OCI-LY7 (cell line): Measurements from ENCODE around the gene GIMAP8. TPM values are rescaled to one million over a fixed set of nuclear protein-coding genes. Genes with fewer than 3 reads are reported as not detected.

ENCODE experiments used
- BruUV-seq: library from RNA; stranded (reverse); fragments of 400-500 nt; replicated peaks from 2 replicates; lab custom pipeline; 2021; lab: Mats Ljungman, UMichigan
- CTCF ChIA-PET: fragments of 300-600 bp; sonication (Branson Sonifier 250); formaldehyde crosslinking; loops from one replicate; lab custom pipeline; 2022; ENCODE audit warnings: antibody characterized with exemption; ENCODE audit not compliant: unreplicated experiment; lab: Charles Lee
- POLR2A ChIA-PET: fragments of 300-600 bp; sonication (Branson Sonifier 250); formaldehyde crosslinking; loops from one replicate; lab custom pipeline; 2022; ENCODE audit warnings: antibody characterized with exemption; lab: Charles Lee
- DNase-seq: peaks from one replicate; pipeline ENCODE4 v3.0.0-alpha.2; 2015; ENCODE audit warnings: low spot score
- H2AFZ ChIP-seq: fragments of 200-600 bp; sonication (generic), shearing (Covaris generic); 2 replicates; pipeline ENCODE4 v1.6.1; 2014; ENCODE audit warnings: mild to moderate bottlenecking, antibody characterized with exemption, low read length, moderate library complexity
- H3K27ac ChIP-seq: fragments of 200-600 bp; sonication (generic); 2 replicates; pipeline ENCODE4 v1.5.1; 2014; ENCODE audit warnings: mixed run types, low read depth, mild to moderate bottlenecking, moderate library complexity, low read length, inconsistent platforms; ENCODE audit not compliant: poor library complexity, severe bottlenecking
- H3K36me3 ChIP-seq: fragments of 200-600 bp; sonication (generic); 2 replicates; pipeline ENCODE4 v1.6.1; 2014; ENCODE audit warnings: mild to moderate bottlenecking, antibody characterized with exemption, low read length, moderate library complexity, mixed read lengths; ENCODE audit not compliant: insufficient read depth
- H3K4me1 ChIP-seq: fragments of 200-600 bp; sonication (generic); 2 replicates; pipeline ENCODE4 v1.5.1; 2014; ENCODE audit warnings: mild to moderate bottlenecking, low read length; ENCODE audit not compliant: insufficient read depth, poor library complexity, severe bottlenecking
- H3K4me2 ChIP-seq: fragments of 200-600 bp; sonication (generic); 2 replicates; pipeline ENCODE4 v1.6.1; 2014; ENCODE audit warnings: mild to moderate bottlenecking, low read length
- H3K4me3 ChIP-seq: fragments of 200-600 bp; sonication (generic); 2 replicates; pipeline ENCODE4 v1.5.1; 2014; ENCODE audit warnings: mild to moderate bottlenecking, low read depth, low read length; ENCODE audit not compliant: poor library complexity, severe bottlenecking
- H3K79me2 ChIP-seq: fragments of 200-600 bp; sonication (generic); 2 replicates; pipeline ENCODE4 v1.6.1; 2016; ENCODE audit warnings: low read depth, mild to moderate bottlenecking, low read length, moderate library complexity, mixed read lengths; ENCODE audit not compliant: insufficient read depth
- H3K9me2 ChIP-seq: fragments of 200-600 bp; sonication (generic); 2 replicates; pipeline ENCODE4 v1.6.1; 2016; ENCODE audit warnings: mild to moderate bottlenecking, low read length, mixed read lengths; ENCODE audit not compliant: insufficient read depth
- H3K9me3 ChIP-seq: fragments of 200-600 bp; sonication (generic); 2 replicates; pipeline ENCODE4 v1.6.1; 2014; ENCODE audit warnings: mild to moderate bottlenecking, mixed run types, low read length, mixed read lengths
- H4K20me1 ChIP-seq: fragments of 200-600 bp; sonication (generic); 2 replicates; pipeline ENCODE4 v1.6.1; 2014; ENCODE audit warnings: mild to moderate bottlenecking, antibody characterized with exemption, low read length, moderate library complexity, mixed read lengths; ENCODE audit not compliant: insufficient read depth
- EZH2phosphoT487 ChIP-seq: fragments of 200-600 bp; sonication (generic); IDR thresholded peaks from 2 replicates; pipeline ENCODE4 v1.6.1; 2018; ENCODE audit warnings: low read depth, borderline replicate concordance, mild to moderate bottlenecking, mixed run types, antibody characterized with exemption, low read length, moderate library complexity, mixed read lengths
- intact Hi-C: fragments of 100-400 bp; cut with micrococcal nuclease; formaldehyde crosslinking; loops from one replicate; pipeline ENCODE4 v1.10.0; 2022; ENCODE audit not compliant: unreplicated experiment
- total RNA-seq, 2 experiments: library from RNA; depleted of rRNA in 1 of 2; stranded (reverse); fragments of >200 nt in 1 of 2; shearing (Covaris generic) in 1 of 2; gene quantifications; 2 replicates each; pipeline ENCODE4 v1.2.3, GENCODE V29; 2014 to 2022
- TF ChIP-seq, protein P1 (sequence below): fragments of 200-600 bp; sonication (generic); conservative IDR thresholded peaks from 2 replicates; pipeline ENCODE4 v1.5.1; 2014; ENCODE audit warnings: mild to moderate bottlenecking, antibody characterized with exemption, low read length, moderate library complexity, mixed read lengths

Gene GIMAP8
- total RNA-seq, 2 experiments from 2014 or later = not detected

DNA sequence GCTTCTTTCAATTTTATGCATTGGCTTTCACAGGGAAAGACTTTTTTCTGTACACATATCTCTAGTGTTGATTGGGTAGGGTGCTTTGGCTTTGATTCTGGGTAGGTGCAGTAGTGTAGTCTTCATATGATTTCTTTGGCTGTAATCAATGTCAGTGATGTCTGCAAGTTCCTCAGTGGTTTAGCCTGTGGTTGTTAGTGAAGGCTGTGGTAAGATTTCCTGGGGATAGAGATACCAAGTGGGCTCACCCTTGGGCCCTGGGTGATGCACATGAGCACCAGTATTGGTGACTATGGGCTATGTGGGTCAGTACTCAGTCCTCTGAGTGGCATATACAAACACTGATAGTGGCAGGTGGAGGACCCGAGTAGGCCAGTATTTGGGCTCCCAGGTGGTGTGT is 13.0 kb downstream of the GIMAP8 start:
- no peak for DNase-seq
- Histone ChIP-seq H4K20me1 (no peaks in the 10 kb centered on the region), H2AFZ (no peak overlapping the region), H3K9me2 (no peaks in the 10 kb centered on the region; the same call in 1 of the 2 replicates), H3K27ac (no peak overlapping the region), H3K4me1 (no peaks in the 10 kb centered on the region), H3K79me2 (no peaks in the 10 kb centered on the region), H3K4me3 (no peak overlapping the region), H3K9me3 (no peaks in the 10 kb centered on the region), H3K36me3 (no peaks in the 10 kb centered on the region), H3K4me2 (no peak overlapping the region)
- no TSS peak for BruUV-seq
- TF ChIP-seq, protein P1, sequence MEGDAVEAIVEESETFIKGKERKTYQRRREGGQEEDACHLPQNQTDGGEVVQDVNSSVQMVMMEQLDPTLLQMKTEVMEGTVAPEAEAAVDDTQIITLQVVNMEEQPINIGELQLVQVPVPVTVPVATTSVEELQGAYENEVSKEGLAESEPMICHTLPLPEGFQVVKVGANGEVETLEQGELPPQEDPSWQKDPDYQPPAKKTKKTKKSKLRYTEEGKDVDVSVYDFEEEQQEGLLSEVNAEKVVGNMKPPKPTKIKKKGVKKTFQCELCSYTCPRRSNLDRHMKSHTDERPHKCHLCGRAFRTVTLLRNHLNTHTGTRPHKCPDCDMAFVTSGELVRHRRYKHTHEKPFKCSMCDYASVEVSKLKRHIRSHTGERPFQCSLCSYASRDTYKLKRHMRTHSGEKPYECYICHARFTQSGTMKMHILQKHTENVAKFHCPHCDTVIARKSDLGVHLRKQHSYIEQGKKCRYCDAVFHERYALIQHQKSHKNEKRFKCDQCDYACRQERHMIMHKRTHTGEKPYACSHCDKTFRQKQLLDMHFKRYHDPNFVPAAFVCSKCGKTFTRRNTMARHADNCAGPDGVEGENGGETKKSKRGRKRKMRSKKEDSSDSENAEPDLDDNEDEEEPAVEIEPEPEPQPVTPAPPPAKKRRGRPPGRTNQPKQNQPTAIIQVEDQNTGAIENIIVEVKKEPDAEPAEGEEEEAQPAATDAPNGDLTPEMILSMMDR = no peak
- TF ChIP-seq EZH2phosphoT487 = no peak
- ChIA-PET POLR2A (no interaction called here), CTCF (no interaction called here)
- intact Hi-C loops = no loop called here

DNA sequence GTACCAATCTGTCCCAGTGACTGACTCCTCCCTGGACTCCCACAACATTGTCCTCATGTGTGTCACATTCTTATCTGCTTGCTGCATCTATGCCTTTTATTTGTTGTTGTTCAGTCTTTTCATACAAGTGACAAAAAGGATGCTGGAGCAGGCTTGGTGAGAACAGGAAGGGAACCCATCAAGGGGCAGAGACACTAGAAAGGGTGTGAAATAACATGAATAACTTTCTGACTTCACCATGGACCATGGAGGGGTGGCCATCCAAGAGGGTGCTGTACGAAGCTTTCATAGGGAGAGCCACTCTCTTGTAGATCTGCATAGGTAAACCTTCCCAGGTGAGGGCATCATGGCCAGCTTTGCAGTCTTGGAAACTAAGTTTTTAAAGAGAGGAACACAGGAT is 14.5 kb downstream of the GIMAP8 start:
- no peaks in the 10 kb centered on the region for H3K4me1 ChIP-seq
- no peak overlapping the region for H3K4me2 ChIP-seq
- H4K20me1 ChIP-seq = no peaks in the 10 kb centered on the region
- no peak overlapping the region for H3K27ac ChIP-seq
- H3K9me2 ChIP-seq = no peaks in the 10 kb centered on the region
- POLR2A ChIA-PET = no interaction called here
- TF ChIP-seq, protein P1 = no peak
- TF ChIP-seq EZH2phosphoT487 = no peak
- DNase-seq = no peak
- CTCF ChIA-PET = no interaction called here
- H2AFZ ChIP-seq = no peak overlapping the region
- H3K79me2 ChIP-seq = no peaks in the 10 kb centered on the region
- H3K9me3 ChIP-seq = no peaks in the 10 kb centered on the region
- no TSS peak for BruUV-seq
- H3K4me3 ChIP-seq = no peak overlapping the region
- no peaks in the 10 kb centered on the region for H3K36me3 ChIP-seq
- intact Hi-C loops = no loop called here

DNA sequence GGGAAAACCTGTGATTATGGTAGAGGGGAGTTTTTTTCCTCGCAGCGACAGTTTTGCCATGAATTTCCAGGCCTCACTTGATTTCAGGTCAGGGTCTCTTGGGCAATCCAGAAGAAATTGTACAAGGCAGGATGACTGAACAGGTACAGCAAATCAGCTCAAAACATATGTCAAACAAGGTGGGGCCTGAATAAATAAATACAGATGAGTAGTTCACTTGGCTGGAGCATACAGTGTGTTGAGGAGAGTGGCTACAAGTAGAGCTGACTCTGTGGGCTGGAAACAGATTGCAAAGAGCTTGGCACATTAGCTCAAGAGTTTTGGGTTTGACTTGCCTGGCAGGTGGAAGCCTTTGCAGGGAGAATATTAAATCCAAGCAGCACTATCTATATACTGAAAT is 15.0 kb downstream of the GIMAP8 start:
- no TSS peak for BruUV-seq
- intact Hi-C loops = no loop called here

More for the DNA sequence above, 15.0 kb downstream of the GIMAP8 start:
- H3K4me3 ChIP-seq = no peak overlapping the region
- POLR2A ChIA-PET = no interaction called here
- no peaks in the 10 kb centered on the region for H3K36me3 ChIP-seq
- H3K27ac ChIP-seq = no peak overlapping the region
- TF ChIP-seq, protein P1 = no peak
- no peak for TF ChIP-seq EZH2phosphoT487
- H3K4me2 ChIP-seq = no peak overlapping the region
- no peak overlapping the region for H2AFZ ChIP-seq
- no peaks in the 10 kb centered on the region for H3K9me3 ChIP-seq
- no peaks in the 10 kb centered on the region for H3K9me2 ChIP-seq
- no peaks in the 10 kb centered on the region for H3K79me2 ChIP-seq
- no peaks in the 10 kb centered on the region for H3K4me1 ChIP-seq
- no peaks in the 10 kb centered on the region for H4K20me1 ChIP-seq
- no peak for DNase-seq
- CTCF ChIA-PET = no interaction called here
